GM19324 (cell line): Measurements from ENCODE around the gene UBE2O.

Experiments
- ATAC-seq: cut with Tn5 transposase; IDR thresholded peaks from one replicate; pipeline ENCODE4 v1.9.1; 2021; ENCODE audit warnings: mild to moderate bottlenecking, moderate library complexity; ENCODE audit not compliant: unreplicated experiment, low FRiP score

The UBE2O gene

GRCh38 chr17:76399175-76400172, 53.5 kb downstream of the UBE2O start:
- no peak for ATAC-seq

- ATAC-seq: no peak
Observed at GRCh38 chr17:76398523-76399174, 54.3 kb downstream of the UBE2O start.

- ATAC-seq: no peak
Observed at GRCh38 chr17:76397687-76398522, 55.0 kb downstream of the UBE2O start.

GRCh38 chr17:76397184-76397583, 55.8 kb downstream of the UBE2O start:
- no peak for ATAC-seq

- ATAC-seq: no peak
Observed at GRCh38 chr17:76395980-76396379, 57.0 kb downstream of the UBE2O start.

GRCh38 chr17:76394166-76394565, 58.8 kb downstream of the UBE2O start:
- ATAC-seq: no peak

- no peak for ATAC-seq
Observed at GRCh38 chr17:76391200-76391715, 61.7 kb downstream of the UBE2O start.

GRCh38 chr17:76390003-76390421, 62.9 kb downstream of the UBE2O start:
- ATAC-seq: no peak

GRCh38 chr17:76388966-76389888, 63.7 kb downstream of the UBE2O start:
- no peak for ATAC-seq

GRCh38 chr17:76386966-76387765, 65.8 kb downstream of the UBE2O start:
- no peak for ATAC-seq

GRCh38 chr17:76385892-76386786, 66.8 kb downstream of the UBE2O start:
- no peak for ATAC-seq

- no peak for ATAC-seq
Observed at GRCh38 chr17:76384987-76385891, 67.7 kb downstream of the UBE2O start.

GRCh38 chr17:76384222-76384986, 68.5 kb downstream of the UBE2O start, which contains the start of gene SPHK1:
Gene SPHK1 (plus strand): TSS chr17:76384609. CDS start chr17:76385645, 1,036 bp downstream.
- peak; percentile 46 for ATAC-seq

GRCh38 chr17:76383546-76384221, 69.3 kb downstream of the UBE2O start:
- peak; percentile 23 for ATAC-seq
